Activated CD8-positive, alpha-beta T cell treated with anti-CD3 and anti-CD28 coated beads, Interleukin-2, amount 10 ng/mL, durations not matched to agents 7 days and 5 days (primary cell): ENCODE results near the gene CHN2. TPM values are rescaled to one million over a fixed set of nuclear protein-coding genes. Genes with fewer than 3 reads are reported as not detected.

Experiments
- ATAC-seq: fragments of 150-1000 bp; cut with Tn5 transposase; one replicate; pipeline ENCODE4 v1.10.0; 2021; ENCODE audit warnings: moderate library complexity
- CTCF ChIA-PET: fragments of 350-600 bp; sonication (Branson Sonifier 250); formaldehyde crosslinking; loops from one replicate; lab custom pipeline; 2021; ENCODE audit warnings: antibody characterized with exemption; lab: Charles Lee
- POLR2A ChIA-PET: fragments of 350-600 bp; sonication (Branson Sonifier 250); formaldehyde crosslinking; loops from one replicate; lab custom pipeline; 2021; ENCODE audit warnings: antibody characterized with exemption; lab: Charles Lee
- DNase-seq: peaks from one replicate; pipeline ENCODE4 v3.0.0-alpha.2; 2020
- H3K27ac Mint-ChIP-seq: one replicate; pipeline ENCODE4 v1.8.0; 2021; ENCODE audit warnings: mild to moderate bottlenecking, mixed read lengths
- H3K27me3 Mint-ChIP-seq: one replicate; pipeline ENCODE4 v1.8.0; 2021; ENCODE audit warnings: low read depth, mixed read lengths
- H3K36me3 Mint-ChIP-seq: one replicate; pipeline ENCODE4 v1.8.0; 2021; ENCODE audit warnings: low read depth, mixed read lengths
- H3K4me1 Mint-ChIP-seq: one replicate; pipeline ENCODE4 v1.8.0; 2021; ENCODE audit warnings: low read depth, mixed read lengths
- H3K4me3 Mint-ChIP-seq: one replicate; pipeline ENCODE4 v1.8.0; 2021; ENCODE audit warnings: mild to moderate bottlenecking, mixed read lengths
- H3K9me3 Mint-ChIP-seq: one replicate; pipeline ENCODE4 v1.8.0; 2022; ENCODE audit warnings: mixed read lengths; ENCODE audit not compliant: insufficient read depth
- total RNA-seq, 2 experiments: library from RNA; stranded (reverse); gene quantifications; one replicate each; pipeline ENCODE4 v1.2.3, GENCODE V29; 2021

The CHN2 gene
- total RNA-seq, 2 experiments from 2014 or later: 8.7 to 9.2 TPM

DNA sequence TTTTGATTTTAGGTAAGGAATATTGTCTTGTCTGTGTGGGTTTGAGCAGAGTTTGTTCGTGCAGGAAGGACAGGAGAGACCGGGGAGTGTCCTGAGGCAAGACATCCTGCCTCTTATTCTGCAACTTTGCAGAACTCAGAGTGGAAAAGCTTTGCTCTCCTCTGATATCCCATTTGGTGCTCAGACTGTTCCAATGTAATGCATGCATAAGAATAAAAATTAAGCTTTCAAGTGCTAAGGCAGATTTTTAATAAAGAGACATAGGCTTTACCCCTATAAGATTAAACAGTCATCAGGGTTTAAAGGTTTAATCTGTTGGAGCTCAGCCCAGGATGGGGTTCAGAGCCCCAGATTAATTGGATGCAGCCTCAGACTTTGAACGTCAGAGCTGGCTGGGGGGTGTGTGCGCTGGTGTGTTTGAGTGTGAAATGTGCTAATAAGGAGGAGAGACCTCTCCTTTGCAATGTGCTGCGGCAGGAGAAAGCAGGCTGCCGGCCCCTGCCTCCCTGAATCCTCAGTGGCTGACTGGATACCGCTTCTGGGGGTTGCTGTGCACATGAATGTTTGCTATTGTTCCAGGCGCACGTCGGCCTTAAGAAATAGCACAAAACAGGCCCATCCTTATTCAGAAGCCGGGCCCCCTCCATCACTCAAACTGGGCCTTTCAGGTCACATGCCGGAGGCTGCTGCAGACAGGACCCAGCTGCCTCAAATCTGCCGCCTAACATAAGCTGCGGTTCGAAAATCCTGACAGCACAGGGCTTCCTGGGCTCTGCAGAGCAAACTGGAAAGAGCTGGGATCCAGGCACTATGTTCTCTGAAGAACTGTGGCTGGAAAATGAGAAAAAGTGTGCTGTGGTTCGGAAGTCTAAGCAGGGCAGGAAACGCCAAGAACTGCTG is 285.0 kb downstream of the CHN2 start:
- POLR2A ChIA-PET: no interaction called here
- Mint-ChIP-seq H3K36me3 (no peaks in the 10 kb centered on the region), H3K27ac (no peak overlapping the region), H3K9me3 (no peaks in the 10 kb centered on the region), H3K4me1 (no peaks in the 10 kb centered on the region), H3K27me3 (no peaks in the 10 kb centered on the region), H3K4me3 (no peak overlapping the region)
- ATAC-seq: no peak
- CTCF ChIA-PET: no interaction called here
- DNase-seq: no peak

DNA sequence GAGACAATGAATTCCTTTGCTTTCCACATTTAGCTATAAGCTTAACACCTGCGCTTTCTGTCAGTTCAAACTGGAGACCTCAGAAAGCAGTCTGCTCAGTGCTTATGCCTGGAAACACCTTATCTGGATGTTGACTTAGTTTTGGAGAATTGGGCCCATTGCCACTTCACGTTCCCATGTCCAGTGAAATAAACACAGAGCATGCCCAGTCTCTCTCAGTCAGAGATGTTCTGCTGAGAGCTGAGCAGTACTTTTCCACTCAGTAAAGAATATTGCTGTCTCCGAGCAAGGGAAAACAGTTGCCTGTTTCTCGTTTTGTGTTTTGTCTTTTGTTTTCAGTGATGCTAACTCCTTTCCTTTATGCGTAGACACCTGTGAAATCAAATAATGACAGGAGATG is 285.9 kb downstream of the CHN2 start:
- H3K27ac Mint-ChIP-seq: no peak overlapping the region
- DNase-seq (no peak), ATAC-seq (no peak)
- ChIA-PET POLR2A (no interaction called here), CTCF (no interaction called here)
- H3K36me3 Mint-ChIP-seq: no peaks in the 10 kb centered on the region
- no peak overlapping the region for H3K4me3 Mint-ChIP-seq
- no peaks in the 10 kb centered on the region for H3K27me3 Mint-ChIP-seq
- no peaks in the 10 kb centered on the region for H3K4me1 Mint-ChIP-seq
- H3K9me3 Mint-ChIP-seq: no peaks in the 10 kb centered on the region

DNA sequence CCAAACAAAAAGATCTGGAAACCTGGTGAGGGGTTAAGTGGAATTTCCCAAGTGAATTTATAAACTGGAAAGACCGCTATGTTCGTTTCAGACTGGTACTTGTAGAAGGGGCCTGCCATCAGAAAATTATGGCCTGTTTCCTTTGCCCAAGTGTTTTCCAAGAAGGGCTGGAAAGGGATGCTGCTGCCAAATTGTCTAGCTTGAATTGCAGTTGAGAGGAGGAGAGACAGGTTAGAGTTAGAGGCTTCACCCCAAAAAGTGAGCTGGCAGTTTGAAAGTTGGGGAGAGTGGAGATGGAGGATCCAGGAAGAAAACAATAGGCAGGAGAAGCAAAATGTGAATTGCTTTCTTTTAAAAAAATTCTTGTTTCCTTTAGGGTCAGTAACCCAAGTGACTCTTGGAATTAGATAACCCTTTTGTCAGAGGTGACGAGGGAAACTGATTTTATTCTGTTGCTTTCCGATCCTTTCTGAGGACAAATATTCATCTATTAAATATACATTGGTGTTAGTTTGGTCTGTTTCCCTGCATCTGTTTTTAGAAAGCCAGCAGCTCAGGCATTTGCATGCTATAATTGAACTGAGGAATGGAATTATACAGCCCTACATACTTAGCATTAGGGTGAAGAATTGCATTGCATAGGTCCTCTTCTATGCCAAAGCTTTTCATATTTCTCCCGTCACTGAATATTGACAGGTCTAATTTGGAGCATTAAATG is 286.5 kb downstream of the CHN2 start:
- POLR2A ChIA-PET: no interaction called here
- no peak overlapping the region for H3K4me3 Mint-ChIP-seq
- no peaks in the 10 kb centered on the region for H3K9me3 Mint-ChIP-seq

GRCh38 chr7:29482056-29482455 is 287.5 kb downstream of the CHN2 start:
- no peaks in the 10 kb centered on the region for H3K36me3 Mint-ChIP-seq
- ChIA-PET POLR2A (no interaction called here), CTCF (interaction anchor here (0.6 kb wide), 1 partner anchor 580 kb away, joined by 3 read pairs; no protein-coding TSS in a partner anchor)
- H3K27ac Mint-ChIP-seq: no peak overlapping the region
- no peak for DNase-seq
- no peaks in the 10 kb centered on the region for H3K27me3 Mint-ChIP-seq
- H3K4me1 Mint-ChIP-seq: no peaks in the 10 kb centered on the region
- no peaks in the 10 kb centered on the region for H3K9me3 Mint-ChIP-seq
- ATAC-seq: no peak
- no peak overlapping the region for H3K4me3 Mint-ChIP-seq

More for the DNA sequence above, 286.5 kb downstream of the CHN2 start:
- no peak for ATAC-seq
- Mint-ChIP-seq H3K36me3 (no peaks in the 10 kb centered on the region), H3K27me3 (no peaks in the 10 kb centered on the region), H3K4me1 (no peaks in the 10 kb centered on the region), H3K27ac (no peak overlapping the region)
- DNase-seq: no peak
- CTCF ChIA-PET: interaction anchor here (0.6 kb wide), 1 partner anchor 580 kb away, joined by 3 read pairs; no protein-coding TSS in a partner anchor

DNA sequence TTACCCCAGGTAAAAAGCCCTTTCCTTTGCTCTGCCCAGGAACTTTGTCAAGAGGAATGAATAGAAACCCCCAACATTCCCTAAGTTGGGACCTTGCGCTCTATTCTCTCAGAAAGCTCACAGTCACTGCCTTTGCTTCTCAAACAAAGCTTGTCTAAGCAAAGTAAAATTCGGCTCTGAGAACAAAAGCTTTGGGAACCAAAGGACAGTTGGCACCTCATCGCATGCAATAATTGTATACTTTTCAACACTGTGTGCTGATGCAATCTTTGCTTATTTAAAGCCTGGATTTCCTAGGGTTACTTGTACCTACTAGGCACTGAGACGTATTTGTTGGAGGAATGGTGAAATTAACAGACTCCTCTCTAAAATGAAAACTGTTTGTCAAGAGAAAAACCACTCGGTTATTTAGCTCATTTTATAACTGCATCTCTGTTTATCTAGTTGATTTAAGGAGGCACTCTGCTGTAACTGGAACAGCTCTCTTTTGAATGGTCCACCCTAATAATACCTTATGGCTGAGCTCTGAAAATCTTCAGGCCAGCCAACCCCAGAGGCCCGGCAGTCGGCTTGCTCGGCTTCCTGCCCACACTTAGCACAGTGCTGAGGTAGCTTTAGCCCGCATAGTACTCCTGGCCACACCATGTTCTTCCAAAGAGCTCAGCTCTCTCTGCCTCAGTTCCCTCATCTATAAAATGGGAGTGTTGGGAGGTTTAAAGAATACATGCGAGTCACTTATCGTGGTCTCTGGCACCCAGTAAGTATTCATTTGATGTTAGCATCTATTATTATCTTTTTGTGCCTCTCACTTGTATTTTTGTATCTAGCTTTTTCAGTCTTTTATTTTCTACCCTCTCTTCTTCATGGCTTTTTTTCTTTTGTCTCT is 288.9 kb downstream of the CHN2 start:
- CTCF ChIA-PET: no interaction called here

DNA sequence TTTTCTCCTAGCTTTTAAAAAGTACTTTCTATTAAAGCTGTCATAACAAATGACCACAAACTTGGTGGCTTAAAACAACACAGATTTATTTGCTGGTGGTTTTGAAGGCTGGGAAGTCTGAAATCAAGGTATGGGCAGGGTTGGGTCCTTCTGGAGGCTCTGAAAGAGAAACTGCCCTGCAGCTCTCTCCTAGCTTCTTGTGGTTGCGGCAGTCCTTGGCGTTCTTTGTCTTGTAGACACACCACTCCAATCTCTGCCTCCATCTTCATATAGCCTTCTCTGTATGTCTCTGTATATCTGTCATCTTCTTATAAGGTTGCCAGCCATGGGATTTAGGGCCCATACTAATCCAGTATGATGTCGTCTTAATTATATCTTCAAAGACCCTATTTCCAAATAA is 289.7 kb downstream of the CHN2 start:
- Mint-ChIP-seq H3K27me3 (no peaks in the 10 kb centered on the region), H3K4me1 (peaks cover 6% of the 10 kb centered on the region), H3K4me3 (no peak overlapping the region), H3K36me3 (no peaks in the 10 kb centered on the region), H3K9me3 (no peaks in the 10 kb centered on the region), H3K27ac (no peak overlapping the region)
- ChIA-PET CTCF (no interaction called here), POLR2A (no interaction called here)
- ATAC-seq (no peak), DNase-seq (no peak)

More for the DNA sequence above, 288.9 kb downstream of the CHN2 start:
- Mint-ChIP-seq H3K9me3 (no peaks in the 10 kb centered on the region), H3K27ac (no peak overlapping the region), H3K27me3 (no peaks in the 10 kb centered on the region), H3K4me1 (peaks cover 6% of the 10 kb centered on the region), H3K36me3 (no peaks in the 10 kb centered on the region), H3K4me3 (no peak overlapping the region)
- POLR2A ChIA-PET: no interaction called here
- no peak for DNase-seq
- ATAC-seq: no peak

DNA sequence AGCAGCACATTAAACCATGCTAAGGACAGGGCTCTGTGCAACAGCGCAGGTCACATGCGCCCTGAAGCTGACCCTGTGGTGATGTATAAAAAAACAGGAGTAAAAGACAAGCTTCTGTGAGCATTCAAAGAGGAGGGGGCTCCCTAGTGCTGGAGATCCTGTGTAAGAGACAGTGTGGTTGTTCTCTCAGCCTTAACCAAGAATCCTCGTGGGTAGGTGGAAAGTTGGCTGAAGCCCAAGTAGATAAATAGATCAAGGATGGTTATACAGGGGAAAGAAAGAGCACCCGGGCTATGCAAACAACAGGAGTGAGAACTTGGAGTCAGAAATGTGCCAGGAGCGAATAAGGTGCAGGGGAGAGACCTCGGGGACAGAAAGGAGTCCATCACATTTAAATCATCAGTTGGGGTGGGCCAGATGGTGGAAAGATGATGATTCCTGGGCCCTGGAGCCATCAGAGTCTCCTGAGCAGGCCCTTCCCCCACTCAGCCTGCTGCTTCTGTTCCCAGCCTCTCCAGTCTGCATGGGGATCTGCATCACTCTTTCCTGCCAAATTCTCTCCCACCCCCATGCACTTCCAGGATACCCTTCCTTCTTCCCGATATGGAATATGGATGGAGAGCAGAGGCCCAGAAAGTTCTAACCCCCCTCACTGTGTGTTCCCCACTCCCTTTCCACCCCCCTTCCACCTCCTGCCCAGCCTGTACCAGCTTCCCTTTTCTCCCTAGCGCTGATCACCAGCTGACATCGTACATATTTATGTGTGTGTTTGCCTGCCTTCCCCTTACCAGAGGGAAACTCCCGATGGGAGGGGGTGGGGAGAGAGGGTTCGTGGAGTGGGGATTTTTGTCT is 291.0 kb downstream of the CHN2 start:
- ChIA-PET POLR2A (no interaction called here), CTCF (interaction anchor here (0.9 kb wide), 1 partner anchor 296 kb away, joined by 3 read pairs; no protein-coding TSS in a partner anchor)

DNA sequence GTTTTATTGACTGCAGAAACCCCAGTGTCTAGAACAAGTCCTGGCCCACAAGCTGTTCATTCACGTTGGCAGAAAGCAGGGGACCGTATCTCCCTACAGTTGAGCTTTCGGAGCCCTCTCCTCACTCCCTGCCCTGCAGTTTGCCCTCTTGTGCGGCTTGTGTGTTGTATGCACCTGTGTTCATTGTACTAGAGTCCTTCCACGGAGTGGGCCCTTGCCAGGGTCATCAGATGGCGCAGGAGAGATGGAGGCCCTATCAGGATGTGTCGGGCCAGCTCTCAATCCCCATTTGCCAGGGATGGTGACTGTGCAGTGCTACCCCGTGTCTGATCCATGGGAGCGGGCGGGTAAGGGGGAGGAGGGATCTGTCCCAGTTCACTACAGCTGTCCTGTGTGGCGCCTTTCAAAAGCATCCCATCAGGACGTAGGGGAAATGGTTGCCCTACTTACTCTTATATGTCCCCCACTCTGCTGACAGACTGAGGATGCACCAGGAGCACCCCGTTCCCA is 291.7 kb downstream of the CHN2 start:
- peaks cover 6% of the 10 kb centered on the region for H3K4me1 Mint-ChIP-seq
- no peaks in the 10 kb centered on the region for H3K9me3 Mint-ChIP-seq
- ChIA-PET POLR2A (no interaction called here), CTCF (no interaction called here)
- H3K36me3 Mint-ChIP-seq: no peaks in the 10 kb centered on the region
- no peak for ATAC-seq
- no peak overlapping the region for H3K4me3 Mint-ChIP-seq
- no peaks in the 10 kb centered on the region for H3K27me3 Mint-ChIP-seq
- no peak for DNase-seq
- no peak overlapping the region for H3K27ac Mint-ChIP-seq

More for the DNA sequence above, 291.0 kb downstream of the CHN2 start:
- ATAC-seq: no peak
- DNase-seq: no peak
- no peaks in the 10 kb centered on the region for H3K36me3 Mint-ChIP-seq
- no peak overlapping the region for H3K27ac Mint-ChIP-seq
- H3K4me1 Mint-ChIP-seq: peaks cover 6% of the 10 kb centered on the region
- H3K4me3 Mint-ChIP-seq: no peak overlapping the region
- no peaks in the 10 kb centered on the region for H3K27me3 Mint-ChIP-seq
- no peaks in the 10 kb centered on the region for H3K9me3 Mint-ChIP-seq

DNA sequence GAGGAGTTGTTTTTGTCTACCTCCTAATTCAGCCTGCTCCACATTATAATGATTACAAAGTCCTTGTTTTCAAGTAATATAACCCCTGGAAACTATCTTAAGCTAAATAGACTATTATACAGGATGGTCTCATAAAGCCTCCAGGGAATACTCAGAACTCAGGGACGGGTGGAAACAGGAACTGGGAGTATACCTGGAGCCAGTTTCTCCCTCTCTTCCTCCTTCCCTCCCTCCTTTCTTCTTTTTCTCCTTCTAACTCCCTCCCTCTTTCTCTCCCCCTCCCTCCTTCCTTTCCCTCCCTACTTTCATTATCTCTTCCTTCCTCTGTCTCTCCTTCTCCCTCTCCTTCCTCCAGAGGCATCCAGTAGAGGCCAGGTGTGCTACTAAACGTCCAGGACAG is 292.8 kb downstream of the CHN2 start:
- ChIA-PET CTCF (no interaction called here), POLR2A (no interaction called here)
- ATAC-seq: no peak
- no peak overlapping the region for H3K27ac Mint-ChIP-seq
- no peaks in the 10 kb centered on the region for H3K9me3 Mint-ChIP-seq
- DNase-seq: no peak
- no peak overlapping the region for H3K4me3 Mint-ChIP-seq
- no peaks in the 10 kb centered on the region for H3K36me3 Mint-ChIP-seq
- peaks cover 6% of the 10 kb centered on the region for H3K4me1 Mint-ChIP-seq
- no peaks in the 10 kb centered on the region for H3K27me3 Mint-ChIP-seq

- peaks cover 6% of the 10 kb centered on the region for H3K4me1 Mint-ChIP-seq
- DNase-seq: no peak
- H3K27ac Mint-ChIP-seq: no peak overlapping the region
- H3K27me3 Mint-ChIP-seq: no peaks in the 10 kb centered on the region
- POLR2A ChIA-PET: no interaction called here
- H3K4me3 Mint-ChIP-seq: no peak overlapping the region
- CTCF ChIA-PET: no interaction called here
- H3K9me3 Mint-ChIP-seq: no peaks in the 10 kb centered on the region
- no peaks in the 10 kb centered on the region for H3K36me3 Mint-ChIP-seq
- ATAC-seq: no peak
These were observed 293.8 kb downstream of the CHN2 start for GRCh38 chr7:29488203-29488970.
